ENCODE results near the gene NTN1.

DNA sequence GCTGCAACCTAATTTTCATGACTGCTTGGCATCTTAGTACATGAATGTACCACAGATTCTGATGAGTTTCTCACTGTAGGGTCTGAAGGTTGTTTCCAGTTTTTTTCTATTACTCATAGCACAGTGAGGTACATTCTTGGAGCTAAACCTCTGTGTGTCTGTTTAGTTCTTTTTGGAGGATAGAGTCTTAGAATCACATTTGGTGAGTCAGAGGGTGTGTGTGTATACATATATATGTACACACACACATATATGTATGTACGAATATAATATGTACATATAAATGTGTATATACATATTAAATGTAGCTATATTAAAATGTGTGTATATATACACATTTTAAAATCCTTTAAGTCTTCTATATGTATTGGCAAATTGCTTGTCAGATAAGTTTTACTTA is 72.9 kb downstream of the NTN1 start:
- TF ChIP-seq POLR2A (IDR thresholded peaks at IDR 0.05) (no peak), POLR2AphosphoS5 (IDR thresholded peaks at IDR 0.05; ENCODE audit: insufficient read depth in 1 of 2, low read depth in 1 of 2) (no peak)
- TF ChIP-seq, protein P1, sequence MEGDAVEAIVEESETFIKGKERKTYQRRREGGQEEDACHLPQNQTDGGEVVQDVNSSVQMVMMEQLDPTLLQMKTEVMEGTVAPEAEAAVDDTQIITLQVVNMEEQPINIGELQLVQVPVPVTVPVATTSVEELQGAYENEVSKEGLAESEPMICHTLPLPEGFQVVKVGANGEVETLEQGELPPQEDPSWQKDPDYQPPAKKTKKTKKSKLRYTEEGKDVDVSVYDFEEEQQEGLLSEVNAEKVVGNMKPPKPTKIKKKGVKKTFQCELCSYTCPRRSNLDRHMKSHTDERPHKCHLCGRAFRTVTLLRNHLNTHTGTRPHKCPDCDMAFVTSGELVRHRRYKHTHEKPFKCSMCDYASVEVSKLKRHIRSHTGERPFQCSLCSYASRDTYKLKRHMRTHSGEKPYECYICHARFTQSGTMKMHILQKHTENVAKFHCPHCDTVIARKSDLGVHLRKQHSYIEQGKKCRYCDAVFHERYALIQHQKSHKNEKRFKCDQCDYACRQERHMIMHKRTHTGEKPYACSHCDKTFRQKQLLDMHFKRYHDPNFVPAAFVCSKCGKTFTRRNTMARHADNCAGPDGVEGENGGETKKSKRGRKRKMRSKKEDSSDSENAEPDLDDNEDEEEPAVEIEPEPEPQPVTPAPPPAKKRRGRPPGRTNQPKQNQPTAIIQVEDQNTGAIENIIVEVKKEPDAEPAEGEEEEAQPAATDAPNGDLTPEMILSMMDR (IDR thresholded peaks at IDR 0.05) = no peak
